ENCODE data around the gene PPEF2. TPM values are rescaled to one million over a fixed set of nuclear protein-coding genes. Genes with fewer than 3 reads are reported as not detected.
"Not testable (repeated sequence)": the region's sequence is repeated elsewhere in the genome, so short reads cannot be mapped to it uniquely, and the experiment has no call there.

PPEF2 gene, protein sequence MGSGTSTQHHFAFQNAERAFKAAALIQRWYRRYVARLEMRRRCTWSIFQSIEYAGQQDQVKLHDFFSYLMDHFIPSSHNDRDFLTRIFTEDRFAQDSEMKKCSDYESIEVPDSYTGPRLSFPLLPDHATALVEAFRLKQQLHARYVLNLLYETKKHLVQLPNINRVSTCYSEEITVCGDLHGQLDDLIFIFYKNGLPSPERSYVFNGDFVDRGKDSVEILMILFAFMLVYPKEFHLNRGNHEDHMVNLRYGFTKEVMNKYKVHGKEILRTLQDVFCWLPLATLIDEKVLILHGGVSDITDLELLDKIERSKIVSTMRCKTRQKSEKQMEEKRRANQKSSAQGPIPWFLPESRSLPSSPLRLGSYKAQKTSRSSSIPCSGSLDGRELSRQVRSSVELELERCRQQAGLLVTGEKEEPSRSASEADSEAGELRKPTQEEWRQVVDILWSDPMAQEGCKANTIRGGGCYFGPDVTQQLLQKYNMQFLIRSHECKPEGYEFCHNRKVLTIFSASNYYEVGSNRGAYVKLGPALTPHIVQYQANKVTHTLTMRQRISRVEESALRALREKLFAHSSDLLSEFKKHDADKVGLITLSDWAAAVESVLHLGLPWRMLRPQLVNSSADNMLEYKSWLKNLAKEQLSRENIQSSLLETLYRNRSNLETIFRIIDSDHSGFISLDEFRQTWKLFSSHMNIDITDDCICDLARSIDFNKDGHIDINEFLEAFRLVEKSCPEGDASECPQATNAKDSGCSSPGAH
- total RNA-seq = not detected

DNA sequence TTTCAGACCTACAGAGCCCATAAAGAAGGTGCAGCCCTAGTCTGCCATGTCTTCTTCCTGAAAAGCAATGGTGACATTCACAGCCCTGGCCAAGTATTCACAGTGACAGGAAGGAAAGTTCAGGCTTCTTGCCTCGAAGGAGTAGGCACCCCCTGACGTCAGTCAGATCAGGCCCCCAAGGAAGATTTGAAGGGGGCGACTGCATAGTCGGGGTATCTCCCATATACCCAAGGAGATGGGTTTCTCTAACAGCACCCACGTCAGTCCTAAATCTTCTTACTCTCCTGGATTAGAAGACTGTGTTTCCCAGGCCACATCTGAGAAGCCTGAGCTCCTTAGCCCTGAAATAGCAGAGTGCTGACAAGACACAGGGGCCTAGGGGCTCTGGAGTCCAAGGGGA lies at the start of gene PPEF2:
TSS of gene PPEF2 (minus strand) at position 101 of the 400 bp plus-strand sequence. CDS start 6,127 bp downstream, outside the sequence.
- no peak for ATAC-seq

DNA sequence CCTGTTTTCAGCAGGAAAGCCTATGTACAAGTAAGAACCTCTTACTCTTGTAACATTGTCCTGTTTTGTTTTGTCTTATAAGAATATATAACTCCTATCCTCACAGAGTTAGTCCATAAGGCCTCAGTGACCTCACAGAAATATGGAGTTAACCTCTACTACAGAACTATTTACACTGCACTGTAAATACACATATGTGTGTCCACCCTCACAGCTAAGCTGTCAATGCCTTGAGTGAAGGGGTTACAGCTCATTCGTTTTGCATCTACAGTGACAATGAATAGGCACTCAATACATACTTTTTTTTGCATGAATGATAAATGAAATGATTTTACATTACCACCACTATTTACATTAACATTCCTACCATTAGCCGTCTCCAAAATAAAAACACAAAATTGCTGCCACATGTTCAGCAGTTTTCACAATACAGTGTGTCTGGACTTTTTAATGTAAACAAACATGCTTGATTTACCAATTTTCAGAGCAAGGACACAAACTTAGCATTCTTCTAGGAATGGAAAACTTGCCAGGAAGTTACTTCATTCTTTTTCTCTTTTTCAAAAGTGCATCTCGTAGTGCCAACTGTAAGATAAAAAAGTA lies 48.1 kb upstream of the PPEF2 start:
- no peak for ATAC-seq

DNA sequence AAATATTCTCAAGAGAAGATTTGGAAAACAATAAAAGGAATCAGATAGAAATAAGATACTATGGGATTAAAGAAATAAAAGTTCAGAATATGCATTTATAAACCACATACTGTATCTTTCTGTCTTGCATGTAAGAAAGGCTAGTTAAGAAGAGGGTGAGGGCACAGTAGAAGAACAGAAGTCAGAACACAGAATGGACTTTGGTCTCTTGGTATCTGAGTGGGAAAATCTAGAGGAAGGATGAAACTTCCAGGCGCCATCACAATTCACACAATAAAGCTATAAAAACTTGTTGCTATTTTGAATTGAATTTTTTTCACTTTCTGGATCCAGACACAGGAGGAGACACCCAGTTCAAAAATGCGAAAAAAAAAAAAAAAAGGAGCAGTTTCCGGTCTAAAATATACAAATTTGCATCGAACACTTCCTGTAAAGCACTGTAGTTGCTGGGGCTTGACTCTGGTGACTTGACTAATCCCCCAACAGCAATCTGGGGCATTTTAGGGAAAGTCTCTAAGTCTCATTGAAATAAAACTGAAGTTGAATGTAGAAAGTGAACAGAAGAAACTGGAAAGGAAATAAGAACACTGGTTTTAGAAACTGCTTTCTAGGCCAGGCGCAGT lies 46.7 kb upstream of the PPEF2 start:
- ATAC-seq = no peak

DNA sequence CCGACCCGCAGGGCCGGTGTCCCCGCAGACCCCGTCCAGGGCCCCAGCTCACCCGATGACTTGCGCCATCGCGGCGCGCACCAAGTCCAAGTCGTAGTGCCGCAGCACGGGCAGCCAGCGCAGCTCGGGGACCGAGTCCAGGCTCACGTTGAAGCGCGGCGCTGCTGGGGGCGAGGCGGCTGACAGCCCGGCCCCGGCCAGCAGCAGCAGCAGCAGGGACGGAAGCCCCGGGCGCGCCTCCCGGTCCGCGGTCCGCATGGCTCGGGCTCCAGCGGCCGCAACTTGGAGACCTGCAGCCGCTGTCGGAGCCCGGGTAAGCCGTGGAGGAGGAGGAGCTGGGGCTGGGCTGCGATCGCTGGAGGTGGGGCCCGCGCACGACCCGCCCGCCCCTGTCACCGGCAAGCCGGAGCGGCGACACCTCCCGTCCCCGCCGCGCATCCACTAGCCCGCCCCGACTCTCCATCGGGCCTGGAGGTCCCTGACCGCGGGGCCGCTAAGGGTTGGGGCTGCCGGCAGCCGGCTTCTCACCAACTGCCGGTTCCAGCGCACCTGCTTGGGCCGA lies 38.5 kb upstream of the PPEF2 start, which contains the start of gene NAAA:
TSS of gene NAAA (minus strand) at position 322 of the 562 bp plus-strand sequence. CDS start at position 258, 64 bp downstream.
- peak; percentile 96 for ATAC-seq

DNA sequence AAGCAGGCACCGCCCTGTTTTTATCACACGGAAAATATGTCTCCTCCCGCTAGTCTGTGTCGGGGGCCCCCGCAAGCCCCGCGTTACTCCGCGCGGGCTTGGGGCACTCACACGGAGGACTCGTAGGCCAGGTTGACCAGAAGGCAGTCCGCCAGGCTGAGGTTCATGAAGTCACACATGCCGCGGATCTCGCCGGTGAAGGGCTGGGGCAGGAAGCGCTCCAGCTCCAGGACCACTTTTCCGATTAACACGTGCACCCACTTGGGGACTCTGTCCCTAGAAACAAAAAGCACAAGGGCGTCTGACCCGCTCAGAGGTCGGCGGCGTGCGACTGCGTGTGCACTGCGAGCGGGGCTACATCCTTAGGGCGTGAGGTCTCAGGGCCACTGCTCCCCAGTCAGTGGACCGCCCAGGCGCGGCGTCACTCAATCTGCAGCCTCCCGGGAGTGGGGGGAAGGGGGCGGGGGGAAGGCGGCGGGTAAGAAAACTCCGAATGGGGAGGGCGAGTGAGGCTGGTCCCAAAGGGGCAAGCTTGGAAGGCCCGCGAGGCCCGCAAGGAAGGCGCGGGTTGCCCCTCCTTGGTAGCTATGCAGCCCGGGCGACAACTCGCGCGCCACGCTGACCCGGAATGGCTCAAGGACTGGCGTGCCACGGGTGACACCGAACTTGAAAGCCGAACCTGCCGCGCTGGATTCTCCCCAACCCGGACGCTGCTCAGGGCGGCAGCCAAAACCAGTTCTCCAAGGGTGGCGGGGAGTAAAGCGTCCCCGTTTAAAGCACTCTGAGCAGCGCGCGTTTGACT lies 37.8 kb upstream of the PPEF2 start:
- ATAC-seq = peak; percentile 81

DNA sequence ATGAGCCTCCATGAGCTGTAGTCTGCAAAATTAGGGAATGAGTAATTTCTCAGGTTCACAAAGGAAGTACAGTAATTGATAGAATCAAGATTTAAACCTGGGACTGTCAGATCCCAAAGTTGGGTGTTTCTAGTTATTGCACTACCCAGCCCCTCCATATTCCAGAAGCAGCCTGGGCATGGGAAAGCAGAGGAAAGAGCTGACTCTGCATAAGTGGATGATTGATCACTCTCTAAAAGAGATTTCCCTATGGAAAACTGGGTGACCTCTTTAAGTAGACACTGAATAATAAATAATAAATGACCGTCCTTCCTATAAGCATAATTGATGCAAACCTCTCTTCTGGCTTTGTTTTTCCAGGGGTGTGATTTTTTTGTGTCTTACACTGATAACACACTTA lies 33.4 kb upstream of the PPEF2 start:
- no peak for ATAC-seq

DNA sequence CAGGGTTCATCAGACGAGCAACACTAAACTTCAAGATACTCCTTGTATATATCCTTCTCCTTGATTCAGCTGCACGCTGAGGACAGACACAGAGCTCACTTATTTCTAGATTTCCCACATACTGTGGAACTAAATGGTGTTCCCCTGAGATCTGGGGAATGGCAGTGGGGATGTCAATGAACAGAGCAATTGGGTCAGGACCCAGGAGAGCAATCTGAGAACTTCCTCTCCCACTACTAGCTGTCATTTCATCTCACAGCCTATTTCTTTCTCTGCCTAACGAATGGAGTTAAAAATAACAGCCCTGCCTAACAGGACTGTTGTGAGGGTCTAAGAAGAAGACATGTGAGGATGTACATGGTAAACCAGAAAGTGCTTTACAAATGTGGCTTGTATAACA lies 27.9 kb upstream of the PPEF2 start:
- ATAC-seq = no peak

DNA sequence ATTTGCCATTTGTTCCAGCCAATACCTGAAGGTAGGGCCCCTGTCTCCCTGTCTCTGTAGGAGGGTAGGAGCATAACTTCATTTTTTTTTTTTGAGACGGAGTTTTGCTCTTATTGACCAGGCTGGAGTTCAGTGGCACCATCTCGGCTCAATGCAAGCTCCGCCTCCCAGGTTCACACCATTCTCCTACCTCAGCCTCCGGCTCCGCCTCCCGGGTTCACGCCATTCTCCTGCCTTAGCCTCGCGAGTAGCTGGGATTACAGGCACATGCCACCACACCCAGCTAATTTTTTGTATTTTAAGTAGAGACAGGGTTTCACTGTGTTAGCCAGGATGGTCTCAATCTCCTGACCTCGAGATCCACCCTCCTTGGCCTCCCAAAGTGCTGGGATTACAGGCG lies 22.7 kb upstream of the PPEF2 start:
- ATAC-seq = not testable (repeated sequence)

DNA sequence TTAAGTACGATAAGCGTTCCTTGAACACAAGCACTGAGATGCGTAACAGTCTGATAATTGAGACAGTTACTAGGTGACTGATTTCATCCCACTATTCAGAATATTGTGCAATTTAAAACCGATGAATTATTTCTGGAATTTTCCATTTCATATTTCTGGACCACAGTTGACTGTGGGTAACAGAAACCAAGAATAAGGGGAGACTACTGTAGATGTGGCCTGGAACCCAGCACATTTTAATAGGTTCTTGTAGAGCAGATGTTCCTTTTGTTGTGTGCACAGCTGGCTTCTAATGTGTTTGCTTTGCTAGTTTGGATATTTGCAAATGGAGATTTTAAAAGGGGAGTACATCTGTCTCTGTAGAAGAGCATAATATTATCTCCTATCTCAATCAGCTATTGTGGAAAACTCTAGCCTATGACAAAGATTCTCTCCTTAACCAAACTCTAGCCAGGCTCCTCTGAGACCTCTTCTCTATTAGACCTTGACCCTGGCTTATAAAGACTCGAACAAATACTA lies 22.1 kb upstream of the PPEF2 start:
- ATAC-seq = no peak

DNA sequence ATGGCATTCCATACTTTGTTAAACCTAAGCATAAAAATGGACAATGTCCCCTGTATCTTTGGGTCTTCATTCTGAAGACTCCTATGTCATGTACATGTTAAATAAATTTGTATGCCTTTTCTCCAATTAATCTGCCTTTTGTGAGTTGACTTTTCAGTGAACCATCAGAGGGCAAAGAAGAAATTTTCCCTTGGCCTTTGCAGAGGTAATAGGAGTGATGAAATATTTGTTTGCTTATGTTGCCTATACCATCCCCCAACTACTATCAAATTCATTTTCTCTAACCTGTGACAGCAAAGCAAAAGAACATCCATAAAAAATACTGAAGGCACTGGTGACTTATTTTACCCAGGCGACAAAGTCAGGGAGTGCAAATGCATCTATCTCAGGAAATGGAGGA lies 20.3 kb upstream of the PPEF2 start:
- no peak for ATAC-seq

DNA sequence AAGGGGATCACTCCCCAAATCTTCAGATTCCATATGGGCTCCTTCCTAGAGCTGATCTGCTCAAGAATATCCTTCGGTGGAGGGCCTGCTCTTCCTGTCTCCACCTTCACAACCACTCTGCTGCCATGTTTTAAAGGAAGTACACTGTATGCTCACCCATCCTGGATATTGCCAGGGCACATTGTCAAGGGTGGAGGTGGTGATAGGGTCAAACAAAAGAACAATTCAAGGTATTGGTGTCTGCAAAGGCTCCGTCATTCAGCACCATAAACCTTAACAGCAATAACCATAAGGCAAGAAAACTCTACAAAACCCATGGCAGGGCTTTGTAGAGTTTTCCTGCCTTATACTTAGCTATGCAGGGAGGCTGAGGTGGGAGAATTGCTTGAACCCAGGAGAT lies 19.7 kb upstream of the PPEF2 start:
- ATAC-seq = no peak

DNA sequence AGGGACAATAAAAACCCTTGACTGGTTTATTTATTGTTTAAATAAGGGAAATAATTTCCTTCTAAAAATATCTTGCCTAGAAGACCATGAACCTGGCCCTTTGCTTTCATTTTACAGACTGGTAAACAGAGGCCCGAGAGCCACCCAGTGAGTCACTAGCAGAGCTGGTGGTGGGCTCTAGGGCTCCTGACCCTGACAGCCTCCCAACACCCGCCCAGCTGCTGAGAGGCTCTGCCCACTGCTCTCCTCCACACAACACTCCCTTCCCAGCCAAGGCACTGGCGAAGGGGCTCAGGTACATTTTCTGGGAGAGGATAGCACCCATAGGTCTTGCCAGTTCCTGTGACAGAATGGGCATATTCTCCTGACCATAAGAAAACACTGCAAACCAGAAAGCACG lies 18.1 kb upstream of the PPEF2 start:
- no peak for ATAC-seq

DNA sequence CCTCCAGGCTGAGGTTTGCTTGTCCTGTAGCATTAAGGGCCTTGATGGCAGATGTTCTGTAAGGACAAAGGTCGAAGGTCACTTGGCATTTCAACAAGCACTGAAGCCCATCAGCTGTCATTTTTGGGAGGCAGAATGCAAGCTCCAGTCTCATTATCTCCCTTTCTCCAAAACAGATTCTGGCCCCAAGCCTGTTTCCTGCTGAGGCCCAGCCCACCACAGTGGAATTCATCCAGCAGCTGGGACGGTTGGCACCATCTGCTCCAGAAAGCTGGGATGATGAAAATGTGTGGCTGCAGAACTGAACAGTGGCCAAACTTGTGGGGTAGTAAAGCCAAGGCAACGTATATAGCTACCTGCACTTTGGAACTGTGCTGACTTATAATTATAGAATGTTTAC lies 17.7 kb upstream of the PPEF2 start:
- no peak for ATAC-seq

DNA sequence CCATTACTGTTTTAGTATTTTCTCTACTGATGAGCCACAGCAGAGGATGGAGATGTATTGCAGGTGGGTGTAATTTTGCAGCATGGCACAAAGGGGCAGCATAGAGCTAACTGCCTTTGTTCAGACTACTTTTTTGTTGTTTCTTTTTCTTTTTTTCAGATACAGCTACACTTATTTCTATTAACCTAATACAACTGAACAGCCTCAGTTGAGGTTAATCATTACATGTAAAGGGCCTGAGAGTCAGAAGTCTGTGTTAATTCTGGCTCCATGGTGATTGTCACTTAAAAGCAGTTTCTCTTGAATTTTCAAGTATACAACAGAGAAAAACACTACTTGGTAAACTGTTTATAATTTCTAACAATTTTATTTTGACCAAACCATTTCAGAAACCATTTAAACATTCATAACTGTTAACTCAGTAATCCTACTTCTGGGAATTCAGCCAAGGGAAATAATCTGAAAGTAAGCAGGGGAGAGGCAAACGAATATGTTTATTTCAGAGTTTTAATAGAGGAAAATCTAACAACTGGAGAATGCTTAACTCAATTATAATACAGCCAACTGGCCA lies 13.9 kb upstream of the PPEF2 start:
- ATAC-seq = peak; percentile 57

DNA sequence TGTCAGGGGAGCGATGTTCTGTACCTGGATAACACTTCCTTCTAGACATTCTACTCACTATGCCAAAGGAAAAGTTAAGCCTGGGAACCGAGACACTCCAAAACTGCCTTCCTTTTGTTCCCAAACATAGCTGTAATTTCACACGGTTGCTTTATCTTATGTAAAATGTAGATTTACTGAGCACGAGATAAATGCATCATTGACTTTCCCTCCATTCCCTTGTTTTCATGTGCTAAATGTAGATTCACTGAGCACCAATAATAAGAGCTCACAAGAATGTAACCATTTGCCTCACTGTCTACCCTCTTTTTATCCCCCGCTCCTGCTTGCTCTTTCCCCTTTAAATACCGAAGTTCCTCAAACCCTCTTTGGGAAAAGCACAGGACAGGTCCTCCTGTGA lies 10.7 kb upstream of the PPEF2 start:
- no peak for ATAC-seq

DNA sequence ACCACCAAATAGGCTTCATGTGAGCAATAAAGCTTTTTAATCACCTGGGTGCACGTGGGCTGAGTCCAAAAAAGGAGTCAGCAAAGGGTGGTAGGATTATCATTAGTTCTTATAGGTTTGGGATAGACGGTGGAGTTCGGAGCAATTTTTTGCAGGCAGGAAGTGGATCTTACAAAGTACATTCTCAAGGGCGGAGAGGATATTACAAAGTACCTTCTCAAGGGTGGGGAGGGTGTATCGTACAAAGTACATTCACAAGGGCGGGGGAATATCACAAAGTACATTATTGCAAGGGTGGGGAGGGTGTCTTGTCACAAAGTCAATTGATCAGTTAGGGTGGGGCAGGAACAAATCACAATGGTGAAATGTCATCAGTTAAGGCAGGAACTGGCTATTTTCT lies 8.6 kb upstream of the PPEF2 start:
- not testable (repeated sequence) for ATAC-seq

DNA sequence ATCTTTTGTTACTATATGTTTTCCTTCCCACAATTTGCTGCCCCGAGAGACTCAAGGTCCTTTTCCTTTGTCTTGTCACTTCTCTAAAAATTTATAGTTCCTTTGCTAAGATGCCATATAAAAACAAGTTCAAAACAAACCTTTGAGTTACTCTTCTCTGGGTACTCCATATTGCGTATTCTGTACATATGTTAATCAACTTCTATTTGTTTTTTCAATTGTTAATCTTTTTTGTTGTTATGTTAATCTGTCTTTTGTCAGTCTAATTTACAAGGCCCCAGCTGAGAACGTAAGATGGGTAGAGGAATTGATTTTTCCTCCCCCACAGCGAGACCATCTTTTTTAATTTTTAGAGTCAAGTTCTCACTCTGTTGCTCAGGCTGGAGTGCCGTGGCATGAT lies 7.2 kb upstream of the PPEF2 start:
- no peak for ATAC-seq

DNA sequence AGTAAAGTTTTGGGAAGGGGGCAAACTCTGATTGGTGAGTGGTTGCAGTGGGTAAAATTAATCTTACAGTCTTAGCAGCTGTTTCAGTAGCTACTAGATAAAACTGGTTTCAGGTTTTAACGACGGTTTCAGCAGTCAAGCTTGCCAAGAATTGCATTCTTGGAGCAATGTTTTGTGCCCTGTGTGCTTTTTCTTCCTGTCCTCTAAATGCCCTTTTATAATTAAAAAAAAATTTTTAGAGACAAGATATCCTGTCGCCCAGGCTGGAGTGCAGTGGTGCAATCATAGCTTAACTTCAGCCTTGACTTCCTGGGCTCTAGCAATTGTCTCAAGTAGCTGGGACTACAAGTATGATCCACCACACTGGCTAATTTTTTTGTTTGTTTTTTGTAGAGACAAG lies 6.3 kb upstream of the PPEF2 start:
- no peak for ATAC-seq

DNA sequence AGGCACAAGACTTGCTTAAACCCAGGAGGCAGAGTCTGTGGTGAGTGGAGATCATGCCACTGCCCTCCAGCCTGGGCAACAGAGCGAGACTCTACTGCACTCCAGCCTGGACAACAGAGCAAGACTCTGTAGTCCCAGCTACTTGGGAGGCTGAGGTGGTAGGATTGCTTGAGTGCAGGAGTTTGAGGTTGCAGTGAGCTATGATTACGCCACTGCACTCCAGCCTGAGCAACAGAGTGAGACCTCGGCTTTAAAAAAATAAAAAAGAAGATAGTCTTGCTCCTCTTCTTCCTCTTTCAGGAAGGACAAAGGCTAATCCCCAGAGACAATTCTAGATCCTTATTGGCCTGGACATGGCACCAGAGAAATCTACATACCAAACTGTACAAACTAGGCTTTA lies 5.7 kb upstream of the PPEF2 start:
- no peak for ATAC-seq

DNA sequence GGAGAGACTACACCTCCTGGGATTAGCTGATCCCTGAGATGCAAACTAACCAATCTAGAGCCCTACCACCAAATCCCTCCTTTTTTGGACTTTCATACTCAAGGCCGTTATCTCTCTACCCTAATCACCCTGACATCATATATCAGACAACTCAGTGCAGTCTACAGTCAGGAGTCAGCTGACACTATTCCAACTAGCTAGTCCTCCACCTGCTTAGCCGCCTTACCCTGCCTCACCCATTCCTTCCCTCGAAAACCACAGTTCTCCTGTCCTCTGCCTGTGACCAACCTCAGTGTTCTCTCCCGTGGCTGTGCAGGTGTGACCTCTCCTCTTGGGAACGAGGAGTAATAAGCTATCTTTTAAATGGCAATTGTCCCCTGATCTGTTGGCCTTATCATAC lies 1.8 kb upstream of the PPEF2 start:
- no peak for ATAC-seq

DNA sequence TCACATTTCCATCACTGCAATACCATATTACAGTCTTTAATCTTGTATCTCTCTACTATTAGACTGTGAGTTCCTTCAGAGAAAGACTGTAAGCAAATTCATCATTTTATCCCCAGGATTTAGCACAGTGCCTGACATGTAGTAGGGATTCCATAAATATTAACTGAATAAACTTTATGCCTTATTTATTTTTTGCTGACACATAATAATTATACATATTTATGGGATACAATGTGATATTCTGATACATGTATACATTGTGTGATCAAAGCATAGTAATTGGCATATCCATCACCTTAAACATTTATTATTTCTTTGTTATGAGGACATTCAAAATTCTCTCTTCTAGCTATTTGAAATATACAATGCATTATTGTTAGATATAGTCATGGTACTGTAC lies 3.7 kb downstream of the PPEF2 start:
- no peak for ATAC-seq
